GM19397 (cell line): ENCODE data around the gene KCNJ10.

Experiments used
- ATAC-seq: cut with Tn5 transposase; IDR thresholded peaks from one replicate; pipeline ENCODE4 v1.9.1; 2021; ENCODE audit warnings: mild to moderate bottlenecking, moderate library complexity; ENCODE audit not compliant: unreplicated experiment

Gene KCNJ10

GRCh38 chr1:160025314-160025713 lies 44.6 kb downstream of the KCNJ10 start:
- no peak for ATAC-seq

GRCh38 chr1:160024195-160024905 lies 45.6 kb downstream of the KCNJ10 start:
- no peak for ATAC-seq

- ATAC-seq, result no peak
Measured at GRCh38 chr1:160022330-160023310, 47.3 kb downstream of the KCNJ10 start.

- ATAC-seq, result no peak
Measured at GRCh38 chr1:160021376-160022074, 48.4 kb downstream of the KCNJ10 start.

GRCh38 chr1:160020196-160020595 lies 49.8 kb downstream of the KCNJ10 start:
- ATAC-seq, result no peak

- ATAC-seq, result no peak
Measured at GRCh38 chr1:160018900-160019299, 51.1 kb downstream of the KCNJ10 start.

- no peak for ATAC-seq
Measured at GRCh38 chr1:160018347-160018746, 51.6 kb downstream of the KCNJ10 start.

- no peak for ATAC-seq
Measured at GRCh38 chr1:160017592-160017991, 52.4 kb downstream of the KCNJ10 start.

- no peak for ATAC-seq
Measured at GRCh38 chr1:160011781-160012180, 58.2 kb downstream of the KCNJ10 start.

GRCh38 chr1:160009801-160010200 lies 60.2 kb downstream of the KCNJ10 start:
- no peak for ATAC-seq

- no peak for ATAC-seq
Measured at GRCh38 chr1:160009081-160009480, 60.9 kb downstream of the KCNJ10 start.

- ATAC-seq, result no peak
Measured at GRCh38 chr1:160007577-160008200, 62.3 kb downstream of the KCNJ10 start.

- peak; percentile 73 for ATAC-seq
Measured at GRCh38 chr1:160006312-160006940, 63.5 kb downstream of the KCNJ10 start.

- ATAC-seq, result no peak
Measured at GRCh38 chr1:160005070-160005469, 64.9 kb downstream of the KCNJ10 start.

- no peak for ATAC-seq
Measured at GRCh38 chr1:160004425-160004824, 65.5 kb downstream of the KCNJ10 start.

- ATAC-seq, result no peak
Measured at GRCh38 chr1:160004001-160004400, 66.0 kb downstream of the KCNJ10 start.

- ATAC-seq, result no peak
Measured at GRCh38 chr1:160001440-160001839, 68.5 kb downstream of the KCNJ10 start.

- no peak for ATAC-seq
Measured at GRCh38 chr1:159999204-159999603, 70.8 kb downstream of the KCNJ10 start.

GRCh38 chr1:159996653-159997052 lies 73.3 kb downstream of the KCNJ10 start:
- ATAC-seq, result no peak

GRCh38 chr1:159994896-159995295 lies 75.1 kb downstream of the KCNJ10 start:
- ATAC-seq, result no peak
